K562 (cell line): Measurements from ENCODE around the gene PATL2. TPM values are rescaled to one million over a fixed set of nuclear protein-coding genes. Genes with fewer than 3 reads are reported as not detected.

Source experiments
- ARNT ChIP-seq, 2 experiments: fragments of 450-650 bp; IDR thresholded peaks; 2 replicates each; pipeline ENCODE4 v1.6.1; 2016; ENCODE audit warnings: mild to moderate bottlenecking in 1 of 2
- BCL6 ChIP-seq: fragments of 250-450 bp; sonication (Bioruptor Pico); IDR thresholded peaks from 2 replicates; pipeline ENCODE4 v1.4.0; 2020
- EHMT2 ChIP-seq: fragments of 450-650 bp; IDR thresholded peaks from 2 replicates; pipeline ENCODE4 v1.6.1; 2018; ENCODE audit warnings: antibody characterized with exemption
- HLTF ChIP-seq: fragments of 450-650 bp; IDR thresholded peaks from 2 replicates; pipeline ENCODE4 v1.6.1; 2016
- KLF13 ChIP-seq: fragments of 450-650 bp; IDR thresholded peaks from 2 replicates; pipeline ENCODE4 v1.6.1; 2016; ENCODE audit warnings: missing genetic modification characterization, low read depth, mild to moderate bottlenecking, missing compliant biosample characterization, moderate library complexity, borderline replicate concordance
- MCM3 ChIP-seq: fragments of 450-650 bp; IDR thresholded peaks from 2 replicates; pipeline ENCODE4 v1.6.1; 2016
- NCOA1 ChIP-seq: fragments of 450-650 bp; IDR thresholded peaks from 2 replicates; pipeline ENCODE4 v1.6.1; 2016; ENCODE audit warnings: low read depth
- NCOA2 ChIP-seq, 2 experiments: fragments of 450-650 bp; IDR thresholded peaks; 2 replicates each; pipeline ENCODE4 v1.6.1; 2018; ENCODE audit warnings: mild to moderate bottlenecking in 2 of 2, moderate library complexity in 1 of 2; ENCODE audit not compliant: partially characterized antibody in 2 of 2
- NFIC ChIP-seq: fragments of 450-650 bp; IDR thresholded peaks from 2 replicates; pipeline ENCODE4 v1.6.1; 2017; ENCODE audit warnings: mild to moderate bottlenecking, inconsistent platforms
- RBM25 ChIP-seq: fragments of 200-400 bp; formaldehyde crosslinking; IDR thresholded peaks from 2 replicates; pipeline ENCODE4 v1.6.1; 2018; ENCODE audit warnings: low read length, low read depth, moderate library complexity; ENCODE audit not compliant: severe bottlenecking
- TAF7 ChIP-seq: fragments of 450-650 bp; IDR thresholded peaks from 2 replicates; pipeline ENCODE4 v1.6.1; 2016; ENCODE audit warnings: missing genetic modification characterization, missing compliant biosample characterization
- polyA plus RNA-seq, 8 experiments: library from polyadenylated mRNA; depleted of rRNA in 4 of 8; stranded (reverse) in 5 of 8; unstranded in 3 of 8; fragments of >200 nt; fragmentation: Nextera tagmentation in 2 of 8; fragmentation: Illumina TruSeq in 1 of 8; extraction: Ambion mirVana in 2 of 8; extraction: Trizol in 1 of 8; gene quantifications; 2 replicates each; pipeline versions ENCODE4 v1.2.1 to v1.2.3, GENCODE V29; 2011 to 2014; ENCODE audit warnings: inconsistent platforms in 1 of 8, missing spikeins in 1 of 8
- total RNA-seq, 7 experiments: library from RNA; depleted of rRNA in 6 of 7; stranded (reverse); fragments of >200 nt in 6 of 7; fragmentation: Illumina TruSeq in 2 of 7; extraction: Trizol in 2 of 7; gene quantifications; 2 replicates each; pipeline versions ENCODE4 v1.2.1 to v1.2.3, GENCODE V29; 2011 to 2021; ENCODE audit warnings: low replicate concordance in 1 of 7
- TF ChIP-seq, protein P1 (sequence below), 2 experiments: fragments of 450-650 bp; conservative IDR thresholded peaks; 2 replicates each; pipeline ENCODE4 v1.6.1; 2017; ENCODE audit warnings: mild to moderate bottlenecking in 2 of 2, moderate library complexity in 2 of 2
- TF ChIP-seq, protein P2 (sequence below), 2 experiments: fragments of 450-650 bp in 1 of 2; sonication (generic) in 1 of 2; formaldehyde crosslinking in 1 of 2; IDR thresholded peaks in 1 of 2; conservative IDR thresholded peaks in 1 of 2; 2 replicates each; pipeline versions ENCODE4 v1.6.1 to v1.8.1; 2016 to 2023; ENCODE audit warnings: mild to moderate bottlenecking in 2 of 2, moderate library complexity in 2 of 2, inconsistent platforms in 1 of 2, missing genetic modification reagents in 1 of 2
- TF ChIP-seq, protein P3 (sequence below): fragments of 200-800 bp; sonication (Bioruptor generic); IDR thresholded peaks from 2 replicates; pipeline ENCODE4 v1.6.1; 2016; ENCODE audit warnings: missing genetic modification characterization, missing compliant biosample characterization
- TF ChIP-seq, protein P4 (sequence below), 2 experiments: fragments of 450-650 bp; IDR thresholded peaks; 2 replicates each; pipeline ENCODE4 v1.6.1; 2016
- TF ChIP-seq, protein P5 (sequence below): fragments of 450-650 bp; IDR thresholded peaks from 2 replicates; pipeline ENCODE4 v1.6.1; 2016; ENCODE audit warnings: mild to moderate bottlenecking

The PATL2 gene
- total and polyA plus RNA-seq, 9 of the 15 experiments (the other 6 are each of a cell fraction or from before 2014, with no cell fraction given): 0.42 to 1.1 (median 0.86) TPM

DNA sequence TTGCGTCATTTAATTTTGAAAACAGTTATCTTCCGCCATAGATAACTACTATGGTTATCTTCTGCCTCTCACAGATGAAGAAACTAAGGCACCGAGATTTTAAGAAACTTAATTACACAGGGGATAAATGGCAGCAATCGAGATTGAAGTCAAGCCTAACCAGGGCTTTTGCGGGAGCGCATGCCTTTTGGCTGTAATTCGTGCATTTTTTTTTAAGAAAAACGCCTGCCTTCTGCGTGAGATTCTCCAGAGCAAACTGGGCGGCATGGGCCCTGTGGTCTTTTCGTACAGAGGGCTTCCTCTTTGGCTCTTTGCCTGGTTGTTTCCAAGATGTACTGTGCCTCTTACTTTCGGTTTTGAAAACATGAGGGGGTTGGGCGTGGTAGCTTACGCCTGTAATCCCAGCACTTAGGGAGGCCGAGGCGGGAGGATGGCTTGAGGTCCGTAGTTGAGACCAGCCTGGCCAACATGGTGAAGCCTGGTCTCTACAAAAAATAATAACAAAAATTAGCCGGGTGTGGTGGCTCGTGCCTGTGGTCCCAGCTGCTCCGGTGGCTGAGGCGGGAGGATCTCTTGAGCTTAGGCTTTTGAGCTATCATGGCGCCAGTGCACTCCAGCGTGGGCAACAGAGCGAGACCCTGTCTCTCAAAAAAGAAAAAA is 1.4 kb upstream of the PATL2 start (continued):
- TF ChIP-seq MCM3: no peak
- TF ChIP-seq KLF13 (tag): no peak
- TF ChIP-seq, protein P1, sequence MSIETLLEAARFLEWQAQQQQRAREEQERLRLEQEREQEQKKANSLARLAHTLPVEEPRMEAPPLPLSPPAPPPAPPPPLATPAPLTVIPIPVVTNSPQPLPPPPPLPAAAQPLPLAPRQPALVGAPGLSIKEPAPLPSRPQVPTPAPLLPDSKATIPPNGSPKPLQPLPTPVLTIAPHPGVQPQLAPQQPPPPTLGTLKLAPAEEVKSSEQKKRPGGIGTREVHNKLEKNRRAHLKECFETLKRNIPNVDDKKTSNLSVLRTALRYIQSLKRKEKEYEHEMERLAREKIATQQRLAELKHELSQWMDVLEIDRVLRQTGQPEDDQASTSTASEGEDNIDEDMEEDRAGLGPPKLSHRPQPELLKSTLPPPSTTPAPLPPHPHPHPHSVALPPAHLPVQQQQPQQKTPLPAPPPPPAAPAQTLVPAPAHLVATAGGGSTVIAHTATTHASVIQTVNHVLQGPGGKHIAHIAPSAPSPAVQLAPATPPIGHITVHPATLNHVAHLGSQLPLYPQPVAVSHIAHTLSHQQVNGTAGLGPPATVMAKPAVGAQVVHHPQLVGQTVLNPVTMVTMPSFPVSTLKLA (conservative IDR thresholded peaks at IDR 0.05): peak; percentile 33 to 70; a peak in 1 of 4 replicates
- no peak for TF ChIP-seq TAF7
- TF ChIP-seq, protein P2, sequence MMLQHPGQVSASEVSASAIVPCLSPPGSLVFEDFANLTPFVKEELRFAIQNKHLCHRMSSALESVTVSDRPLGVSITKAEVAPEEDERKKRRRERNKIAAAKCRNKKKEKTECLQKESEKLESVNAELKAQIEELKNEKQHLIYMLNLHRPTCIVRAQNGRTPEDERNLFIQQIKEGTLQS (IDR thresholded peaks at IDR 0.05): no peak
- TF ChIP-seq, protein P2 (CRISPR knock-in tag; conservative IDR thresholded peaks at IDR 0.05): no peak
- TF ChIP-seq, protein P3, sequence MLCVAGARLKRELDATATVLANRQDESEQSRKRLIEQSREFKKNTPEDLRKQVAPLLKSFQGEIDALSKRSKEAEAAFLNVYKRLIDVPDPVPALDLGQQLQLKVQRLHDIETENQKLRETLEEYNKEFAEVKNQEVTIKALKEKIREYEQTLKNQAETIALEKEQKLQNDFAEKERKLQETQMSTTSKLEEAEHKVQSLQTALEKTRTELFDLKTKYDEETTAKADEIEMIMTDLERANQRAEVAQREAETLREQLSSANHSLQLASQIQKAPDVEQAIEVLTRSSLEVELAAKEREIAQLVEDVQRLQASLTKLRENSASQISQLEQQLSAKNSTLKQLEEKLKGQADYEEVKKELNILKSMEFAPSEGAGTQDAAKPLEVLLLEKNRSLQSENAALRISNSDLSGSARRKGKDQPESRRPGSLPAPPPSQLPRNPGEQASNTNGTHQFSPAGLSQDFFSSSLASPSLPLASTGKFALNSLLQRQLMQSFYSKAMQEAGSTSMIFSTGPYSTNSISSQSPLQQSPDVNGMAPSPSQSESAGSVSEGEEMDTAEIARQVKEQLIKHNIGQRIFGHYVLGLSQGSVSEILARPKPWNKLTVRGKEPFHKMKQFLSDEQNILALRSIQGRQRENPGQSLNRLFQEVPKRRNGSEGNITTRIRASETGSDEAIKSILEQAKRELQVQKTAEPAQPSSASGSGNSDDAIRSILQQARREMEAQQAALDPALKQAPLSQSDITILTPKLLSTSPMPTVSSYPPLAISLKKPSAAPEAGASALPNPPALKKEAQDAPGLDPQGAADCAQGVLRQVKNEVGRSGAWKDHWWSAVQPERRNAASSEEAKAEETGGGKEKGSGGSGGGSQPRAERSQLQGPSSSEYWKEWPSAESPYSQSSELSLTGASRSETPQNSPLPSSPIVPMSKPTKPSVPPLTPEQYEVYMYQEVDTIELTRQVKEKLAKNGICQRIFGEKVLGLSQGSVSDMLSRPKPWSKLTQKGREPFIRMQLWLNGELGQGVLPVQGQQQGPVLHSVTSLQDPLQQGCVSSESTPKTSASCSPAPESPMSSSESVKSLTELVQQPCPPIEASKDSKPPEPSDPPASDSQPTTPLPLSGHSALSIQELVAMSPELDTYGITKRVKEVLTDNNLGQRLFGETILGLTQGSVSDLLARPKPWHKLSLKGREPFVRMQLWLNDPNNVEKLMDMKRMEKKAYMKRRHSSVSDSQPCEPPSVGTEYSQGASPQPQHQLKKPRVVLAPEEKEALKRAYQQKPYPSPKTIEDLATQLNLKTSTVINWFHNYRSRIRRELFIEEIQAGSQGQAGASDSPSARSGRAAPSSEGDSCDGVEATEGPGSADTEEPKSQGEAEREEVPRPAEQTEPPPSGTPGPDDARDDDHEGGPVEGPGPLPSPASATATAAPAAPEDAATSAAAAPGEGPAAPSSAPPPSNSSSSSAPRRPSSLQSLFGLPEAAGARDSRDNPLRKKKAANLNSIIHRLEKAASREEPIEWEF (CRISPR knock-in tag): 0 out of 2 replicates have a peak, but pooled peaks have one; percentile 37
- TF ChIP-seq EHMT2: peak; percentile 26; the same call in 1 of the 2 replicates
- TF ChIP-seq NCOA1: no peak; the same call in 1 of the 2 replicates
- TF ChIP-seq, protein P4, sequence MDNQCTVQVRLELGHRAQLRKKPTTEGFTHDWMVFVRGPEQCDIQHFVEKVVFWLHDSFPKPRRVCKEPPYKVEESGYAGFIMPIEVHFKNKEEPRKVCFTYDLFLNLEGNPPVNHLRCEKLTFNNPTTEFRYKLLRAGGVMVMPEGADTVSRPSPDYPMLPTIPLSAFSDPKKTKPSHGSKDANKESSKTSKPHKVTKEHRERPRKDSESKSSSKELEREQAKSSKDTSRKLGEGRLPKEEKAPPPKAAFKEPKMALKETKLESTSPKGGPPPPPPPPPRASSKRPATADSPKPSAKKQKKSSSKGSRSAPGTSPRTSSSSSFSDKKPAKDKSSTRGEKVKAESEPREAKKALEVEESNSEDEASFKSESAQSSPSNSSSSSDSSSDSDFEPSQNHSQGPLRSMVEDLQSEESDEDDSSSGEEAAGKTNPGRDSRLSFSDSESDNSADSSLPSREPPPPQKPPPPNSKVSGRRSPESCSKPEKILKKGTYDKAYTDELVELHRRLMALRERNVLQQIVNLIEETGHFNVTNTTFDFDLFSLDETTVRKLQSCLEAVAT (IDR thresholded peaks at IDR 0.05): no peak; a peak in 1 of 4 replicates
- peak; percentile 86 for TF ChIP-seq NFIC
- TF ChIP-seq, protein P5, sequence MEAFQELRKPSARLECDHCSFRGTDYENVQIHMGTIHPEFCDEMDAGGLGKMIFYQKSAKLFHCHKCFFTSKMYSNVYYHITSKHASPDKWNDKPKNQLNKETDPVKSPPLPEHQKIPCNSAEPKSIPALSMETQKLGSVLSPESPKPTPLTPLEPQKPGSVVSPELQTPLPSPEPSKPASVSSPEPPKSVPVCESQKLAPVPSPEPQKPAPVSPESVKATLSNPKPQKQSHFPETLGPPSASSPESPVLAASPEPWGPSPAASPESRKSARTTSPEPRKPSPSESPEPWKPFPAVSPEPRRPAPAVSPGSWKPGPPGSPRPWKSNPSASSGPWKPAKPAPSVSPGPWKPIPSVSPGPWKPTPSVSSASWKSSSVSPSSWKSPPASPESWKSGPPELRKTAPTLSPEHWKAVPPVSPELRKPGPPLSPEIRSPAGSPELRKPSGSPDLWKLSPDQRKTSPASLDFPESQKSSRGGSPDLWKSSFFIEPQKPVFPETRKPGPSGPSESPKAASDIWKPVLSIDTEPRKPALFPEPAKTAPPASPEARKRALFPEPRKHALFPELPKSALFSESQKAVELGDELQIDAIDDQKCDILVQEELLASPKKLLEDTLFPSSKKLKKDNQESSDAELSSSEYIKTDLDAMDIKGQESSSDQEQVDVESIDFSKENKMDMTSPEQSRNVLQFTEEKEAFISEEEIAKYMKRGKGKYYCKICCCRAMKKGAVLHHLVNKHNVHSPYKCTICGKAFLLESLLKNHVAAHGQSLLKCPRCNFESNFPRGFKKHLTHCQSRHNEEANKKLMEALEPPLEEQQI: no peak
- no peak for TF ChIP-seq BCL6
- peak; percentile 37 for TF ChIP-seq RBM25
- TF ChIP-seq ARNT (IDR thresholded peaks at IDR 0.05): 0 out of 4 replicates have a peak, but pooled peaks of 1 of the 2 experiments have one; percentile 43
- 0 out of 2 replicates have a peak, but pooled peaks have one; percentile 35 for TF ChIP-seq HLTF
- no peak for TF ChIP-seq NCOA2 (IDR thresholded peaks at IDR 0.05; ENCODE audit: partially characterized antibody in 2 of 2)
